GM23338 (cell line): ENCODE data around the gene CDNF. TPM values are rescaled to one million over a fixed set of nuclear protein-coding genes. Genes with fewer than 3 reads are reported as not detected.

Source experiments
- ATAC-seq: fragments of 200-7000 bp; cut with Tn5 transposase; 3 replicates; pipeline ENCODE4 v1.9.1; 2020
- DNase-seq: peaks from one replicate; pipeline ENCODE4 v3.0.0-alpha.2; 2015; ENCODE audit warnings: low spot score
- H2AFZ ChIP-seq: fragments of 200-600 bp; sonication (generic); 2 replicates; pipeline ENCODE4 v1.8.0; 2016; ENCODE audit warnings: antibody characterized with exemption, mild to moderate bottlenecking, moderate library complexity
- H3F3A ChIP-seq: fragments of 200-600 bp; sonication (generic); replicated peaks from 2 replicates; pipeline ENCODE4 v1.8.0; 2017; ENCODE audit warnings: antibody characterized with exemption, mixed run types, low read depth
- H3K27ac ChIP-seq: fragments of 200-600 bp; sonication (generic); 2 replicates; pipeline ENCODE4 v1.6.1; 2016; ENCODE audit warnings: low read depth
- H3K27me3 ChIP-seq: fragments of 200-600 bp; sonication (generic); 2 replicates; pipeline ENCODE4 v1.8.0; 2016; ENCODE audit warnings: mild to moderate bottlenecking, mixed run types, moderate library complexity; ENCODE audit not compliant: insufficient read depth
- H3K36me3 ChIP-seq: fragments of 200-600 bp; sonication (generic); 2 replicates; pipeline ENCODE4 v1.8.0; 2016; ENCODE audit warnings: mild to moderate bottlenecking; ENCODE audit not compliant: insufficient read depth
- H3K4me1 ChIP-seq: fragments of 200-600 bp; sonication (generic); 2 replicates; pipeline ENCODE4 v1.8.0; 2016; ENCODE audit warnings: mild to moderate bottlenecking, moderate library complexity; ENCODE audit not compliant: insufficient read depth
- H3K4me2 ChIP-seq: fragments of 200-600 bp; sonication (generic); 2 replicates; pipeline ENCODE4 v1.7.1; 2017; ENCODE audit warnings: mixed run types
- H3K4me3 ChIP-seq: fragments of 200-600 bp; sonication (generic); 2 replicates; pipeline ENCODE4 v1.6.1; 2016; ENCODE audit warnings: mixed run types
- H3K79me2 ChIP-seq: fragments of 200-600 bp; sonication (generic); replicated peaks from 2 replicates; pipeline ENCODE4 v1.8.0; 2017; ENCODE audit warnings: mild to moderate bottlenecking; ENCODE audit not compliant: insufficient read depth
- H3K9me2 ChIP-seq: fragments of 200-600 bp; sonication (generic); 2 replicates; pipeline ENCODE4 v1.8.0; 2017; ENCODE audit not compliant: insufficient read depth
- H4K20me1 ChIP-seq: fragments of 200-600 bp; sonication (generic); replicated peaks from 2 replicates; pipeline ENCODE4 v1.8.0; 2017; ENCODE audit warnings: mild to moderate bottlenecking; ENCODE audit not compliant: insufficient read depth
- H3K27ac Mint-ChIP-seq: 2 replicates; pipeline ENCODE4 v1.8.0; 2020; ENCODE audit warnings: inconsistent platforms, mild to moderate bottlenecking, moderate library complexity, mixed read lengths
- H3K27me3 Mint-ChIP-seq: 3 replicates; pipeline ENCODE4 v1.8.0; 2022; ENCODE audit warnings: low read depth, mild to moderate bottlenecking, moderate library complexity, mixed read lengths, inconsistent platforms; ENCODE audit not compliant: insufficient read depth, poor library complexity
- H3K36me3 Mint-ChIP-seq: 3 replicates; pipeline ENCODE4 v1.8.0; 2021; ENCODE audit warnings: low read depth, mild to moderate bottlenecking, inconsistent platforms, moderate library complexity, mixed read lengths
- H3K4me1 Mint-ChIP-seq: 3 replicates; pipeline ENCODE4 v1.8.0; 2020; ENCODE audit warnings: mild to moderate bottlenecking, inconsistent platforms, mixed read lengths
- H3K4me3 Mint-ChIP-seq: 3 replicates; pipeline ENCODE4 v1.8.0; 2021; ENCODE audit warnings: moderate library complexity, mild to moderate bottlenecking, inconsistent platforms, mixed read lengths
- H3K9me3 Mint-ChIP-seq: 3 replicates; pipeline ENCODE4 v1.8.0; 2020; ENCODE audit warnings: moderate library complexity, mild to moderate bottlenecking, inconsistent platforms, mixed read lengths
- EZH2 ChIP-seq: fragments of 200-600 bp; sonication (generic); IDR thresholded peaks from one replicate; pipeline ENCODE4 v1.8.0; 2017; ENCODE audit warnings: antibody characterized with exemption, mild to moderate bottlenecking, low read depth; ENCODE audit not compliant: unreplicated experiment
- EZH2phosphoT487 ChIP-seq: fragments of 200-600 bp; sonication (generic); IDR thresholded peaks from one replicate; pipeline ENCODE4 v1.8.1; 2018; ENCODE audit warnings: antibody characterized with exemption; ENCODE audit not compliant: unreplicated experiment
- JUNB ChIP-seq: IDR thresholded peaks from one replicate; pipeline ENCODE4 v1.6.1; 2016; ENCODE audit warnings: antibody characterized with exemption; ENCODE audit not compliant: unreplicated experiment
- NANOG ChIP-seq: IDR thresholded peaks from 2 replicates; pipeline ENCODE4 v1.6.1; 2016; ENCODE audit warnings: antibody characterized with exemption, borderline replicate concordance
- STAT1 ChIP-seq: IDR thresholded peaks from one replicate; pipeline ENCODE4 v1.6.1; 2016; ENCODE audit warnings: antibody characterized with exemption; ENCODE audit not compliant: unreplicated experiment
- ZNF462 ChIP-seq: fragments of 250-450 bp; sonication (Bioruptor Pico); IDR thresholded peaks from 2 replicates; pipeline ENCODE4 v1.5.0; 2020; ENCODE audit warnings: mild to moderate bottlenecking, moderate library complexity
- polyA plus RNA-seq: library from polyadenylated mRNA; unstranded; fragments of >200 nt; fragmentation: Nextera tagmentation; extraction: Ambion mirVana; gene quantifications from 2 replicates; pipeline ENCODE4 v1.2.1, GENCODE V29; 2016
- total RNA-seq: library from RNA; depleted of rRNA; stranded (reverse); fragments of >200 nt; shearing (Covaris generic); gene quantifications from 2 replicates; pipeline ENCODE4 v1.2.3, GENCODE V29; 2014
- TF ChIP-seq, protein P1 (sequence below): IDR thresholded peaks from 2 replicates; pipeline ENCODE4 v1.6.1; 2016; ENCODE audit warnings: antibody characterized with exemption

The CDNF gene
- total and polyA plus RNA-seq, 2 experiments from 2014 or later: 0.26 to 1.1 TPM

DNA sequence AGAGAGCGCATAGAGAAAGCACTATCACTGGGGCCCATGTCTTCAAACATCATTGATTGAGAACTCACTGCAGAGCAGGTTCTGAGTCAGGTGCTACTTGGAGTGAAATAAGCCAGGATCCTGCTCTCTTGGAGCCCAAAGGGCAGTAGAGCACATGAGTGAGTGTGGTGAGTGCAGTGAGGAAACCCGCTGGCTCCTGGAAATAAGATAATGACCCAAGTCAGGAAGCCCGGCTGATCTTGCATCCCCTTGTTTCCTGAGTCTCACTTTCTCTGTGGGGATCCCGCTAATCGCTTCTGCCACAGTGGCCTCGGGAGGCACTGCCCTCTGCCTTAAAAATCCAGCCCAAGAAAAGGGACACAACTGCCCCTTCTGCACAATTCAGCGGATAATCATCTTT, 56.1 kb downstream of the CDNF start:
- H3K27me3 Mint-ChIP-seq: peaks cover 6% of the 10 kb centered on the region
- H3K27ac Mint-ChIP-seq: no peak overlapping the region
- H3K4me1 Mint-ChIP-seq: 0 out of 3 replicates have a peak, but pooled peaks cover 3% of the 10 kb centered on the region
- DNase-seq: no peak
- no peak for ATAC-seq
- TF ChIP-seq EZH2phosphoT487 (no peak), STAT1 (no peak), JUNB (no peak), ZNF462 (CRISPR knock-in tag) (no peak), EZH2 (no peak), NANOG (no peak)
- TF ChIP-seq, protein P1, sequence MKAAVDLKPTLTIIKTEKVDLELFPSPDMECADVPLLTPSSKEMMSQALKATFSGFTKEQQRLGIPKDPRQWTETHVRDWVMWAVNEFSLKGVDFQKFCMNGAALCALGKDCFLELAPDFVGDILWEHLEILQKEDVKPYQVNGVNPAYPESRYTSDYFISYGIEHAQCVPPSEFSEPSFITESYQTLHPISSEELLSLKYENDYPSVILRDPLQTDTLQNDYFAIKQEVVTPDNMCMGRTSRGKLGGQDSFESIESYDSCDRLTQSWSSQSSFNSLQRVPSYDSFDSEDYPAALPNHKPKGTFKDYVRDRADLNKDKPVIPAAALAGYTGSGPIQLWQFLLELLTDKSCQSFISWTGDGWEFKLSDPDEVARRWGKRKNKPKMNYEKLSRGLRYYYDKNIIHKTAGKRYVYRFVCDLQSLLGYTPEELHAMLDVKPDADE: no peak
- Histone ChIP-seq H3K36me3 (no peaks in the 10 kb centered on the region), H3K9me2 (no peaks in the 10 kb centered on the region), H2AFZ (peak overlapping the region; percentile 52), H4K20me1 (no peaks in the 10 kb centered on the region), H3K4me3 (no peak overlapping the region), H3K4me2 (no peak overlapping the region), H3K27ac (no peak overlapping the region), H3K79me2 (no peaks in the 10 kb centered on the region), H3K27me3 (no peaks in the 10 kb centered on the region), H3K4me1 (no peaks in the 10 kb centered on the region), H3F3A (no peaks in the 10 kb centered on the region)
- H3K36me3 Mint-ChIP-seq: no peaks in the 10 kb centered on the region
- peaks cover 6% of the 10 kb centered on the region; the same call in 1 of the 3 replicates for H3K9me3 Mint-ChIP-seq
- H3K4me3 Mint-ChIP-seq: no peak overlapping the region
